ENCODE results near the gene OR8H2. TPM values are rescaled to one million over a fixed set of nuclear protein-coding genes. Genes with fewer than 3 reads are reported as not detected.
A peak's percentile ranks its signal among the peaks of the same experiment; 100 is the strongest.
"Not testable (repeated sequence)": the region's sequence is repeated elsewhere in the genome, so short reads cannot be mapped to it uniquely, and the experiment has no call there.

The OR8H2 gene
- total RNA-seq, 1 experiment from 2014 or later = not detected

GRCh38 chr11:56057661-56058237 lies 45.7 kb upstream of the OR8H2 start:
- H3K9me3 Mint-ChIP-seq = peaks cover 12 to 16% of the 10 kb centered on the region in 2 experiments; a peak in 4 of 5 replicates
- H4K20me1 ChIP-seq (ENCODE audit: control insufficient read depth, insufficient read depth, insufficient read length); H3K4me1 ChIP-seq (ENCODE audit: insufficient read depth, low read length); H3K23ac ChIP-seq (ENCODE audit: insufficient read length, low read depth, low read length); H3K4me2 ChIP-seq (ENCODE audit: insufficient read depth, insufficient read length, low read length); H3K4me3 Mint-ChIP-seq; H3K79me2 ChIP-seq (ENCODE audit: insufficient read depth, low read length); H3K27me3 ChIP-seq (ENCODE audit: insufficient read depth, low read length); H3K9me3 ChIP-seq (ENCODE audit: control insufficient read depth, low read depth, low read length); H3K27me3 Mint-ChIP-seq (ENCODE audit: low read depth); H2BK15ac ChIP-seq (ENCODE audit: low read depth, low read length); H4K8ac ChIP-seq (replicated peaks; ENCODE audit: insufficient read length, low read depth, low read length); H3K23me2 ChIP-seq (ENCODE audit: insufficient read length, low read depth, low read length, poor library complexity, severe bottlenecking); H3K9ac ChIP-seq (ENCODE audit: extremely low read depth, insufficient read length, low read length); H2AFZ ChIP-seq (ENCODE audit: low read length); H2BK20ac ChIP-seq (ENCODE audit: low read depth, low read length, poor library complexity, severe bottlenecking); H3K14ac ChIP-seq (ENCODE audit: insufficient read depth, low read length); H3K36me3 Mint-ChIP-seq (ENCODE audit: insufficient read depth in 1 of 3, low read depth in 3 of 3); H3T11ph ChIP-seq (ENCODE audit: low read length); H3K56ac ChIP-seq (ENCODE audit: insufficient read length, low read depth, low read length); H4K5ac ChIP-seq (ENCODE audit: insufficient read length, low read depth, low read length); H2BK120ac ChIP-seq (ENCODE audit: low read depth, low read length, poor library complexity, severe bottlenecking); H3K79me1 ChIP-seq (ENCODE audit: insufficient read depth, low read depth, low read length, poor library complexity, severe bottlenecking); H2BK5ac ChIP-seq (ENCODE audit: insufficient read length, low read length); H4K91ac ChIP-seq (ENCODE audit: insufficient read length, low read depth, low read length); H2AK5ac ChIP-seq (ENCODE audit: insufficient read length, low read length); H3K4ac ChIP-seq (ENCODE audit: low read depth, low read length); H2BK12ac ChIP-seq (ENCODE audit: insufficient read length, low read depth, low read length); H3K18ac ChIP-seq (ENCODE audit: insufficient read length, low read depth, low read length): not testable (repeated sequence)
- H3K27ac Mint-ChIP-seq = peak overlapping the region; percentile 70 to 95 (median 83); a peak in 6 of 7 replicates
- H3K4me1 Mint-ChIP-seq = peaks cover 40 to 50% of the 10 kb centered on the region in 2 experiments
- H3K27ac ChIP-seq (ENCODE audit: insufficient read length, low read depth, low read length) = peak overlapping the region; percentile 32
- DNase-seq = peak; percentile 55
- WGBS (ENCODE audit: extremely low coverage, insufficient read length, low lambda C conversion rate) = no CpG with 5 or more reads among the region's 7 CpGs

DNA sequence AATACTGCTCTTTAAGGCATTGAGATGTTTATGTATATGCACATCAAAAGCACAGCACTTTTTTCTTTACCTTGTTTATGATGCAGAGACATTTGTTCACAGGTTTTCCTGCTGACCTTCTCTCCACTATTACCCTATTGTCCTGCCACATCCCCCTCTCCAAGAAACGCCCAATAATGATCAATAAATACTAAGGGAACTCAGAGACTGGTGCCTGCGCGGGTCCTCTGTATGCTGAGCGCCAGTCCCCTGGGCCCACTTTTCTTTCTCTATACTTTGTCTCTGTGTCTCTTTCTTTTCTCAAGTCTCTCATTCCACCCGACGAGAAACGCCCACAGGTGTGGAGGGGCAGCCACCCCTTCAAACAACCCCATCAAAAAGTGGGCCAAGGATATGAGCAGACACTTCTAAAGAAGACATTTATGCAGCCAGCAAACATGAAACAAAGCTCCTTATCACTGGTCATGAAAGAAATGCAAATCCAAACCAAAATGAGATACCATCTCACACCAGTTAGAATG lies 45.2 kb upstream of the OR8H2 start:
- H2BK120ac ChIP-seq (ENCODE audit: low read depth, low read length, poor library complexity, severe bottlenecking); H3K36me3 Mint-ChIP-seq (ENCODE audit: insufficient read depth in 1 of 3, low read depth in 3 of 3); H3K9ac ChIP-seq (ENCODE audit: extremely low read depth, insufficient read length, low read length); H3K9me3 ChIP-seq (ENCODE audit: control insufficient read depth, low read depth, low read length); H4K8ac ChIP-seq (replicated peaks; ENCODE audit: insufficient read length, low read depth, low read length); H2BK20ac ChIP-seq (ENCODE audit: low read depth, low read length, poor library complexity, severe bottlenecking); H3K79me1 ChIP-seq (ENCODE audit: insufficient read depth, low read depth, low read length, poor library complexity, severe bottlenecking); H3K23me2 ChIP-seq (ENCODE audit: insufficient read length, low read depth, low read length, poor library complexity, severe bottlenecking); H2AK5ac ChIP-seq (ENCODE audit: insufficient read length, low read length); H2BK5ac ChIP-seq (ENCODE audit: insufficient read length, low read length); H4K20me1 ChIP-seq (ENCODE audit: control insufficient read depth, insufficient read depth, insufficient read length); H3K4me1 ChIP-seq (ENCODE audit: insufficient read depth, low read length); H3K27me3 ChIP-seq (ENCODE audit: insufficient read depth, low read length); H3K79me2 ChIP-seq (ENCODE audit: insufficient read depth, low read length); H2BK12ac ChIP-seq (ENCODE audit: insufficient read length, low read depth, low read length); H3K56ac ChIP-seq (ENCODE audit: insufficient read length, low read depth, low read length); H4K5ac ChIP-seq (ENCODE audit: insufficient read length, low read depth, low read length); H3K18ac ChIP-seq (ENCODE audit: insufficient read length, low read depth, low read length); H3T11ph ChIP-seq (ENCODE audit: low read length); DNase-seq; H3K4ac ChIP-seq (ENCODE audit: low read depth, low read length); H2AFZ ChIP-seq (ENCODE audit: low read length); H3K27me3 Mint-ChIP-seq (ENCODE audit: low read depth); H3K14ac ChIP-seq (ENCODE audit: insufficient read depth, low read length); H4K91ac ChIP-seq (ENCODE audit: insufficient read length, low read depth, low read length); H3K4me2 ChIP-seq (ENCODE audit: insufficient read depth, insufficient read length, low read length); H3K23ac ChIP-seq (ENCODE audit: insufficient read length, low read depth, low read length); H2BK15ac ChIP-seq (ENCODE audit: low read depth, low read length): not testable (repeated sequence)
- H3K27ac Mint-ChIP-seq = peak overlapping the region; percentile 55 to 95 (median 83)
- WGBS (ENCODE audit: extremely low coverage, insufficient read length, low lambda C conversion rate) = no CpG with 5 or more reads among the region's 7 CpGs
- peak overlapping the region in 1 of 2 experiments; percentile 58; a peak in 3 of 5 replicates for H3K4me3 Mint-ChIP-seq
- peaks cover 12 to 16% of the 10 kb centered on the region in 2 experiments; a peak in 4 of 5 replicates for H3K9me3 Mint-ChIP-seq
- H3K27ac ChIP-seq (ENCODE audit: insufficient read length, low read depth, low read length) = peak overlapping the region; percentile 32
- peaks cover 40 to 50% of the 10 kb centered on the region in 2 experiments for H3K4me1 Mint-ChIP-seq

Data from H9 (cell line).